ENCODE data around the gene SAP30L.

- TF ChIP-seq CTCF (IDR thresholded peaks at IDR 0.05; ENCODE audit: low read length) (no peak), EZH2 (optimal IDR thresholded peaks at IDR 0.05; ENCODE audit: low read depth, low read length) (no peak), EZH2phosphoT487 (IDR thresholded peaks at IDR 0.05; ENCODE audit: low read length) (no peak)
Measured at GRCh38 chr5:154508114-154508513, 62.3 kb downstream of the SAP30L start.
